Left ventricle myocardium inferior (tissue), 1 donor: ENCODE results near the gene MACROD2. TPM values are rescaled to one million over a fixed set of nuclear protein-coding genes. Genes with fewer than 3 reads are reported as not detected.

Experiments
- DNase-seq: peaks from one replicate; pipeline ENCODE4 v3.0.0-alpha.2; 2020
- H3K27ac ChIP-seq: fragments of 200-600 bp; replicated peaks from 2 replicates; pipeline ENCODE4 v1.8.0; 2021
- H3K27me3 ChIP-seq: fragments of 200-600 bp; 2 replicates; pipeline ENCODE4 v1.8.0; 2021; ENCODE audit warnings: low read depth
- H3K36me3 ChIP-seq: fragments of 200-600 bp; 2 replicates; pipeline ENCODE4 v1.8.0; 2021
- H3K4me1 ChIP-seq: fragments of 200-600 bp; 2 replicates; pipeline ENCODE4 v1.8.0; 2021
- H3K4me3 ChIP-seq: fragments of 200-600 bp; 2 replicates; pipeline ENCODE4 v1.8.0; 2021; ENCODE audit warnings: mild to moderate bottlenecking, moderate library complexity
- H3K9me3 ChIP-seq: fragments of 200-600 bp; replicated peaks from 2 replicates; pipeline ENCODE4 v1.8.0; 2021
- intact Hi-C: fragments of 100-400 bp; cut with micrococcal nuclease; formaldehyde crosslinking; loops from one replicate; pipeline ENCODE4 v1.11.0; 2022
- total RNA-seq: library from RNA; stranded (reverse); fragmentation: NEBNext Ultra II Directional; extraction: Animal tissue kit (Norgen Biotek cat#: 25700); gene quantifications from one replicate; pipeline ENCODE4 v1.2.1, GENCODE V29; 2021
- TF ChIP-seq, protein P1 (sequence below): fragments of 200-600 bp; IDR thresholded peaks from 2 replicates; pipeline ENCODE4 v1.8.0; 2021; ENCODE audit warnings: antibody characterized with exemption, mild to moderate bottlenecking, borderline replicate concordance
- donor health status: DM: no; HTN: yes; CAD: no; lungs with severe emphysema.

The MACROD2 gene
- total RNA-seq, 1 donor from 2014 or later: 3.6 TPM

DNA sequence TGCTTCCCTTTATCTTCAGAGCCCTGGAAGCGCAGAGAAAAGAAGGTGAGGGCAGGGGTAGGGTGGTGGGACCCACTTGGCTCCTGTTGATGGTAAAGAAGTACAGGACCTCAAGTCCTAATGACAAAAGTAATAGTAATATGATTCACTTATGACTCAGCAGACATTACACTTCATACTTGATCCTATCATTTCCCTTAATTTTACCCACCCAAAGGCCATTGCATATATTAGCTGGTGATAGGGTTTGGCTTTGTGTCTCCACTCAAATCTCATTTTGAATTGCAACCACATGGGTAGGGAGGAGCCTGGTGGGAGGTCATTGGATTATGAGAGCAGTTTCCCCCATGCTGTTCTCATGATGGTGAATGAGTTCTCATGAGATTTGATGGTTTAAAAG, 1697.3 kb downstream of the MACROD2 start:
- H3K36me3 ChIP-seq: no peaks in the 10 kb centered on the region
- TF ChIP-seq, protein P1, sequence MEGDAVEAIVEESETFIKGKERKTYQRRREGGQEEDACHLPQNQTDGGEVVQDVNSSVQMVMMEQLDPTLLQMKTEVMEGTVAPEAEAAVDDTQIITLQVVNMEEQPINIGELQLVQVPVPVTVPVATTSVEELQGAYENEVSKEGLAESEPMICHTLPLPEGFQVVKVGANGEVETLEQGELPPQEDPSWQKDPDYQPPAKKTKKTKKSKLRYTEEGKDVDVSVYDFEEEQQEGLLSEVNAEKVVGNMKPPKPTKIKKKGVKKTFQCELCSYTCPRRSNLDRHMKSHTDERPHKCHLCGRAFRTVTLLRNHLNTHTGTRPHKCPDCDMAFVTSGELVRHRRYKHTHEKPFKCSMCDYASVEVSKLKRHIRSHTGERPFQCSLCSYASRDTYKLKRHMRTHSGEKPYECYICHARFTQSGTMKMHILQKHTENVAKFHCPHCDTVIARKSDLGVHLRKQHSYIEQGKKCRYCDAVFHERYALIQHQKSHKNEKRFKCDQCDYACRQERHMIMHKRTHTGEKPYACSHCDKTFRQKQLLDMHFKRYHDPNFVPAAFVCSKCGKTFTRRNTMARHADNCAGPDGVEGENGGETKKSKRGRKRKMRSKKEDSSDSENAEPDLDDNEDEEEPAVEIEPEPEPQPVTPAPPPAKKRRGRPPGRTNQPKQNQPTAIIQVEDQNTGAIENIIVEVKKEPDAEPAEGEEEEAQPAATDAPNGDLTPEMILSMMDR: no peak
- no peak overlapping the region for H3K27ac ChIP-seq
- DNase-seq: no peak
- no peaks in the 10 kb centered on the region for H3K4me1 ChIP-seq
- H3K27me3 ChIP-seq: no peaks in the 10 kb centered on the region
- H3K9me3 ChIP-seq: peaks cover 11% of the 10 kb centered on the region
- intact Hi-C loops: no loop called here
- no peak overlapping the region for H3K4me3 ChIP-seq

DNA sequence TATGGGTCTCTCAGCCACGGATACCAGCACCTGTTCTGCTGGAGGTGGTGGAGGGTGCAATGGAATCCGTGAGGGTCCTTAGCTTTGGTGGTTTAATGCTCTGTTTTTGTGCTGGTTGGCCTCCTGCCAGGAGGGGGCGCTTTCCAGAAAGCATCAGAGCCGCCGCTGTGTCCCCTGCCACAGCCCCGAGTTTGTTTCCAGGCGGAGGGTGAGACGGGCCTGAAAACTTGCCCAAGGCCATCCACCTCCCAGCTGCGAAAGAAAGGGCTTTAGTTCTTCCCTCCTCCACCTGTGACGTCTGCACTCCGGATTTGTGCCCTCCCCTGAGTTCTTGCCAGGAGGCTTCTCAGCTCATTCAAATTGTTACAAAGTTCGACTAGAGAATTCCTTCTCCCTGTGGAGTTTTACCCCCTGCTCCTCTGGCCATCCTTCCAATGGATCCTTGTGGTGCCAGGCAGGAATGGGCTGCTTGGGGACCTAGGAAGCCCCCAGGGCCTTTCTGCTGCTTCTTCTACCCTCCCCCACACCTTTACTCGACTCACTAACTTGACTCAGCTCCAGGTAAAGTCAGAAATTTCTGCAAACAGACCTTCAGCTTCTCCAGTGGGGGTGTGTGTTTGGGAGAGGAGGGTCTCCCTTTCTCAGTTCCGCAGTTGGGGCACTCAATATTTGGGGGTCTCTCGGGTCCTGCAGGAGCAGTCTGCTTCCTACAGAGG, 1704.3 kb downstream of the MACROD2 start:
- Histone ChIP-seq H3K9me3 (peaks cover 13% of the 10 kb centered on the region), H3K4me3 (no peak overlapping the region), H3K36me3 (no peaks in the 10 kb centered on the region), H3K27me3 (no peaks in the 10 kb centered on the region), H3K27ac (no peak overlapping the region), H3K4me1 (no peaks in the 10 kb centered on the region)
- intact Hi-C loops: no loop called here
- no peak for DNase-seq
- TF ChIP-seq, protein P1: no peak

DNA sequence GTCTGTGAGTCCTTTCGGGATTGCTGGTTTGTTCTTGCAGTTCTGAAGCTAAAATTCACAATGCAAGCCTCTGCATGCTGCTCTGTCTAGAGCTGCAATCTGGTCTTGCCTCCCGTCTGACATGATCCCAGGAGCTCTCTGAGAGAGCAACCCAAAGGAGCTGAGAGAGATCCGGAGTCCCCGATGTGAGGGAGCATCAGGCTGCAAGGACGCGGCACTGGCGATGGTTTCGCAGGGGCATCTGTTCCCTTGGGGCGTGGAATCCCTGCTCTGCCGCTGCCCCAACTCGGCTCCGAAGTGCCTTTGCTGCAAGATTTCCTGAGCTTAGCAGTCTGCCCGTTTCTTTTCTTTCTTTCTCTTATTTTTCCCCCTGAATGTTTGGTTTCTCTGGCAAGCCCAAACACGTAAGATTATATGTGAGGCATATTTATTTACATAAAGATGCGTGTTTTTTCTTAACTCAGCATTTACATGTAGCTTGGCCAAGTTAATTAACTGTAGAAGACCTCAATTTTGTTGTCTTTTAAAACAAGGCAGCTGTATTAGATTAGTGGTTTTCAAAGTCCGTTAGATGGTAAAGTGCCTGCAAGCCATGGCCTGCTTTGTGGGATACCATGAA, 1704.9 kb downstream of the MACROD2 start:
- Histone ChIP-seq H3K36me3 (no peaks in the 10 kb centered on the region), H3K9me3 (peaks cover 6% of the 10 kb centered on the region), H3K4me3 (no peak overlapping the region), H3K27ac (no peak overlapping the region), H3K27me3 (no peaks in the 10 kb centered on the region), H3K4me1 (no peaks in the 10 kb centered on the region)
- intact Hi-C loops: no loop called here
- DNase-seq: no peak
- TF ChIP-seq, protein P1: no peak

- no peak for DNase-seq
- TF ChIP-seq, protein P1: no peak
- Histone ChIP-seq H3K36me3 (no peaks in the 10 kb centered on the region), H3K9me3 (peaks cover 4% of the 10 kb centered on the region), H3K27ac (no peak overlapping the region), H3K4me3 (no peak overlapping the region), H3K4me1 (no peaks in the 10 kb centered on the region), H3K27me3 (no peaks in the 10 kb centered on the region)
- intact Hi-C loops: no loop called here
Observed at GRCh38 chr20:15702161-15702560, 1706.8 kb downstream of the MACROD2 start.

DNA sequence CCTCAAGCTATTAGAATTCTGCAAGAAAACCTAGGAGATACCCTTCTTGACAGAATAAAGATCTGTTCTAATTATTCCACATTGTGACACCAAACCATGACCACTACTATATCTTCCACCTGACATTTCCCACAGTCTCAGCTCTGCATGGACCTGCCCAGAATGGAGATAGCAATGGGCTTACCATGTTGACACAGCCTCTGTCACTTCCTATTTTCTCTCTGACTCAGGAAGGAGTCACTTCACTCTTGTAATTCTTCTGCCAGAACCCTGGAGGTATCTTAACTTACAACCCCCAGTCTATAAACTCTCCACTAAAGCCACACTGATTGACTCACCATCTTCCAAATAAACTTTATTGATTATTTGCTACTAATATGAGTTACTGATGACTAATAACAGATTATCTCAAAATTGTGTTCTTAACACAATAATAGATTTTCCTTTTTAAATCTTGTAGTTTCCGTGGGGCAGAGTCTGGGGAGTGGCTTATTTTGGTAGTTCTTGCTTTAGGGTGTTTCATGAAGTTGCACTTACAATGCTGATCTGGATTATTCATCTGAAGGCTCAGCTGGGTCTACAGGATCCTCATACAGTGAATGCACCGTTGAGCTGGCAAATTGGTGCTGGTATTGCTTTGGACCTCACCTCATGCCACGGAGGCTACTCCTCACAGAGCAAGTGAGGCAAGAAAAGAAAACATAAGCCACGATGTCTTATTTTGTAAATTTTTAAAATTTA, 1708.0 kb downstream of the MACROD2 start:
- TF ChIP-seq, protein P1: no peak
- DNase-seq: no peak
- Histone ChIP-seq H3K27me3 (no peaks in the 10 kb centered on the region), H3K9me3 (peaks cover 4% of the 10 kb centered on the region), H3K36me3 (no peaks in the 10 kb centered on the region), H3K27ac (no peak overlapping the region), H3K4me1 (no peaks in the 10 kb centered on the region), H3K4me3 (no peak overlapping the region)
- intact Hi-C loops: no loop called here
